ENCODE results near the gene UGT2B7.

GRCh38 chr4:69051576-69051943, 44.7 kb upstream of the UGT2B7 start:
- TF ChIP-seq CTCF (IDR thresholded peaks at IDR 0.05): no peak
- no peak for TF ChIP-seq YY1 (IDR thresholded peaks at IDR 0.05; ENCODE audit: low read depth)
- no peak for TF ChIP-seq GATA2 (CRISPR knock-in tag; IDR thresholded peaks at IDR 0.05)
- TF ChIP-seq POLR2AphosphoS5 (IDR thresholded peaks at IDR 0.05; ENCODE audit: low read depth, low read length): no peak
- TF ChIP-seq MXI1 (IDR thresholded peaks at IDR 0.05; ENCODE audit: low read depth, low read length): no peak
- no peak for TF ChIP-seq EP300 (IDR thresholded peaks at IDR 0.05; ENCODE audit: borderline replicate concordance in 1 of 2, low read depth in 1 of 2, low read length in 1 of 2)

All from SK-N-SH (cell line).